HUES6 (cell line): ENCODE measurements around the gene PRKACA.

Experiments
- H3K27ac ChIP-seq: 2 replicates; pipeline ENCODE4 v1.7.0; 2013; ENCODE audit warnings: low read depth, mild to moderate bottlenecking, low read length, inconsistent platforms
- H3K27me3 ChIP-seq: 2 replicates; pipeline ENCODE4 v1.6.1; 2013; ENCODE audit warnings: low read length; ENCODE audit not compliant: control insufficient read depth, insufficient read depth
- H3K36me3 ChIP-seq: 2 replicates; pipeline ENCODE4 v1.6.1; 2013; ENCODE audit warnings: low read length; ENCODE audit not compliant: control insufficient read depth, insufficient read depth
- H3K4me1 ChIP-seq: 2 replicates; pipeline ENCODE4 v1.6.1; 2013; ENCODE audit warnings: low read length; ENCODE audit not compliant: control insufficient read depth, insufficient read depth
- H3K4me3 ChIP-seq: 2 replicates; pipeline ENCODE4 v1.5.1; 2013; ENCODE audit warnings: low read depth, low read length
- H3K9ac ChIP-seq: one replicate; pipeline ENCODE4 v1.6.1; 2013; ENCODE audit warnings: mild to moderate bottlenecking, low read length
- H3K9me3 ChIP-seq: 2 replicates; pipeline ENCODE4 v1.6.1; 2013; ENCODE audit warnings: low read depth, low read length; ENCODE audit not compliant: control insufficient read depth, insufficient read depth

The PRKACA gene

DNA sequence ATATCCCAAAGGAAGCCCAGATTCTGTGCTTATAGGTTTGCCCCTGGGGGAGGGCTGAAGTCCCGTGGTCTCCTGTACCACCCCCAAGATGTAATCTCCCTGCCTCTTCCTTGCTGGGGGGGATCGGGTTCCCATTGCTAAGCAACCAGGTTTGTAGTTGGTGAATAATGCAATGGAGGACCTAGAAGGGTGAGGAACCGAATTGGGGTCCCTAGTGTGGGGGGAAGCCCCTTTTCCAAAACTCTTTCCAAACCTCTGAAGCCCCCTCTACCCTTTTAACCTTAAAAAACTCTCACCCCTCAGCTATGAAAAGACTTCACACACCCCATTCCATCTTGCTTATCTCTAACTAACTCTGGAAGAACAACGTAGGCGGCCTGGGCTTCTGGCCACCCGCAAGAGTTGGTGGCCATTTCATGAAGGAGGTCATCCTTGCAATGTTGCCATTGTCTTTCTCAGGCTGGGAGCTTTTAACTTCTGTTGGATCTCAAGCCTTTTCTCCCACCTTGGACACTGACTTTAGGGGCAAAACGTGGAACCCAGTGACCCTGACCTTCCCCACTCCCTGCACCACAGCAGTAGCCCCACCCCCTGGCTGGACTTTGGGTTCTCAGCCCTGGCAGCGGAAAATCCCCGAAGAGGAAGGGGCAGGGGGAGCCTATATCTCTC is 56.3 kb downstream of the PRKACA start:
- no peaks in the 10 kb centered on the region for H3K36me3 ChIP-seq
- H3K27me3 ChIP-seq, result peaks cover 22% of the 10 kb centered on the region
- no peak overlapping the region for H3K27ac ChIP-seq
- no peaks in the 10 kb centered on the region for H3K9me3 ChIP-seq
- H3K4me1 ChIP-seq, result peaks cover 5% of the 10 kb centered on the region; the same call in 1 of the 2 replicates
- no peak overlapping the region for H3K9ac ChIP-seq
- no peak overlapping the region for H3K4me3 ChIP-seq

DNA sequence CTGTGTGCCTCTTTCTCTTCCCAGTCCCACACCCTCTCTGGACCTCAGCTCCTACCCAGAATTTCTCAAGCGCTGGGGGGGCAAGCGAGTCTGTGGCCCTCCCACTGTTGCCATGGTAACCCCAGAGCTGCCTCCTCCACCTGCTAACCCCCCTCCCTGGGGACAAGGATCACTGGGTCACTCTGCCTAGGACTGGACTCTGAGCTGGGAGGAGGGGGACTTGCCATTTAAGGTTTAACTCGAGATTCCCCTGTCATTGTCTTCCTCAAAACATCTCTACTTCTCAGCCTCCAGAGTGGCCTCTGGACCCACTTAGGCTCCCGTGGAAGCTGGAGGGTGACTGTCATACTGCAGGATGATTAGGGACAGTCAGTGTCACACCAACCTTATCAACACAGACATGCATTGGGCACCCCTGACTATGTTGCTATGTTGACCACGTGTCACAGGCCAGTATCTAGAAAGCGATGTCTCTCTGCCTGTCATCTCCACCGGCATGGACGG is 57.9 kb downstream of the PRKACA start:
- Histone ChIP-seq H3K27me3 (peaks cover 22% of the 10 kb centered on the region), H3K27ac (no peak overlapping the region), H3K9me3 (no peaks in the 10 kb centered on the region), H3K9ac (no peak overlapping the region), H3K4me3 (no peak overlapping the region), H3K36me3 (no peaks in the 10 kb centered on the region), H3K4me1 (peaks cover 5% of the 10 kb centered on the region; the same call in 1 of the 2 replicates)

DNA sequence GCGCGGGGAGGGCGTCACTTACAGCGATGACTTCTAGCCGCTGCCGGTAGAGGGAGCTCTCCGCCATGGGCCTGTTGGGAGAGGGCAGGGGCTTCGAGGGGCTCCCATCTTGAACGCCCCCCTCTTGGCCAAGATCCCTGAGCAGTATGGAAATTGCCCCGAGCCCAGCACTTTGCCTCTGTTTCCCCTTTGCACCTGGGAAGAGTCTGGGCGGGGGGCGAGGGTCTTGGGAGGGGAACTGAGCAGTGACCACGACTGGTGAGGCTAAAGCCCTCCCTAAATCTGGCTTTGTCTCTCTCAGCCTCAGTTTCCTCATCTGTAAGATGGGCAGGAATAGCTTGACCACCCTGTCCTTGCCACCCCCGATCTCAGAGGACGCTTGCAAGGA is 58.5 kb downstream of the PRKACA start:
- Histone ChIP-seq H3K27me3 (peaks cover 22% of the 10 kb centered on the region), H3K4me3 (no peak overlapping the region), H3K9ac (no peak overlapping the region), H3K27ac (no peak overlapping the region), H3K36me3 (no peaks in the 10 kb centered on the region), H3K4me1 (peaks cover 5% of the 10 kb centered on the region; the same call in 1 of the 2 replicates), H3K9me3 (no peaks in the 10 kb centered on the region)

DNA sequence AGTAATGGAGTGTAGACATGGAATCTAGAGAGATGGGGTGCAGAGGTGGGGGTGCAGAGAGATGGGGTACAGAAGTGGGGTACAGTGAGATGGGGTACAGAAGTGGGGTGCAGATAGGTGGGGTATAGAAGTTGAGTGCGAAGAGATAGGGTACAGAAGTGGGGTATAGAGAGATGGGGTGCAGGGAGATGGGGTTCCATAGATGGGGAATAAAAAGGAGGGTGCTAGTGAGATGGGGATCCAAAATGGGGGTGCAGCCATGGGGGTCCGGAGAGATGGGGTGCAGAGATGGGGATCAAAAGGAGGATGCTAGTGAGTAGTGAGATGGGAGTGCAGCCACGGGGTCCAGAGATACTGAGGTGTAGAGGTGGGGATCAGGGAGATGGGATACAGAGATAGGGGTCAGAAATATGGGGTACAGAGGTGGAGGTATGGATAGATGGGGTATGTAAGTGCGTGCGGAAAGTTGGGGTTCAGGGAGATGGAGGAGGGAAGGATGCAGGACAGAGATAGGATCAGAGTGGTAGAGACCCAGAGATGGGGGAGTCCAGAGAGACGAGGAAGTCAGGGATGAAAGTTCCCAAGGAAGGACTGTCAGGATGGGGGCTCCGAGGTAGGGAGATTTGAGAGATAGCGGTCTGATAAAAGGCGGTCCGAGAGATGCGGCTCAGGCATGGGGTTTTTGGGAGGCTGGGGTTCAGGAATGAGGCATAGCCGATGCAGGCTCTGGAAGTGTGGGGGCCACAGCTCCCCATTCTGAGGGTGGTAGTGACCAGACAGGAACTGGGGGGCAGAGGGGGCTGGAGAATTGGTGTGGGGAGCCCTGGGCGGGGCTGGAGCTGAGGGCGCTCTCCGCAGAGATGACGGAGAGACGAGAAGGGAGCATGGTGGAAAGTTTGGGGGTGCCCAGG is 59.1 kb downstream of the PRKACA start:
- Histone ChIP-seq H3K9me3 (no peaks in the 10 kb centered on the region), H3K9ac (no peak overlapping the region), H3K4me3 (peak overlapping the region; percentile 65), H3K27ac (no peak overlapping the region), H3K36me3 (no peaks in the 10 kb centered on the region), H3K27me3 (peaks cover 22% of the 10 kb centered on the region), H3K4me1 (peaks cover 5% of the 10 kb centered on the region; the same call in 1 of the 2 replicates)

DNA sequence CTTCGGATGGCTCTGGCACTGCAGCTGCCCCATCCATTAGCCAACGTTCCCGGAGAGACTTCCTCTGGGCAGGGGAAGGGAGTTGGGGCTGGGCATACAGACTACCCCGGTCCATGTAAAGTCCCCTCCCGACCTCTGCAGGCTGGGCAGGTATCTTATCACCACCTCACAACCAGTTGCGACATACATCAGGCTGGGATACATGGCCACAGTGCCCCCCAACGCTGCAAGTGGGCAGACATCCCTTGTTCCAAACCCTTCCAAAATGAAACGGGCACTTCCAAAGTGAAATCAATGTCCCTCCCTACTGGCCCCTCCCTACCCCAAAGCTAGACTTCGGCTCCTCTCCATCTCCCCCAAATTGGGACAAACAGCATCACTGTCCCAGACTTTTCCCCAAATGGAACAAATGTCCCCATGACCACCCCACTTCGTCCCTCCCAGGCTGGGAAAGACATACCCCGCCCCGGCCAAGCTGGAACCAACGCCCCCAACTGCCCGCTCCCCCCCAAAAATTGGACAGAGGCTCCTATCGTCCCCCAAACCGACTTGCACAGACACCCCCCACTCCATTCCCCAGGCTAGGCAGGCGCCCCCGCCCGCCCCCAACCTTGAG is 60.7 kb downstream of the PRKACA start:
- Histone ChIP-seq H3K9me3 (no peaks in the 10 kb centered on the region), H3K4me3 (peak overlapping the region; percentile 61), H3K27ac (no peak overlapping the region), H3K27me3 (peaks cover 22% of the 10 kb centered on the region), H3K9ac (no peak overlapping the region), H3K4me1 (peaks cover 5% of the 10 kb centered on the region; the same call in 1 of the 2 replicates), H3K36me3 (peaks cover 6% of the 10 kb centered on the region; the same call in 1 of the 2 replicates)

DNA sequence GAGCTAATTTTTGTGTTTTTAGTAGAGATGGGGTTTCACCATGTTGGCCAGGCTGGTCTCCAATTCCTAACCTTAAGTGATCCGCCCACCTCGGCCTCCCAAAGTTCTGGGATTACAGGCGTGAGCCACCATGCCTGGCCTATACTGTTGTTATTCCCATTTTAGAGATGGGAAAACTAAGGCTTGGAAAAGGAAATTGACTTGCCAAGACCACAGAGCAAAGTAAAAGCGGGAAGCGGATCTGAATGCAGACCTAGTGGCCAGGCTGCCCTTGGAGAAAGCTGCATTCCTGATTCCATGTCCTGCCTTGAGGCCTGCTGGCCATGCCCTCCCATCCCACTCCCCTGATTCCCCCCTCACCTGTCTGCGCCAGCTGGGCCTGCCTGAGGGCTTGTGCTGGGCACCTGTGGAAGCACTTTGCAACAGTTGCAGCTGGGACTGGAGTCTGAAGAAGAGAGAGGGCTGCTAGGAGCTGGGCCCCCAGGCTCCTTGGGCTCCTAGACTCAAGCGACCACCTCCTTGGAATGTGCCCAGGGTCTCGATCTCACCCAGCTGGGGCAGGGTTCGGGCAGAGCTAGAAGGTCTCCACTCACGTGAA is 61.4 kb downstream of the PRKACA start:
- H3K27ac ChIP-seq, result no peak overlapping the region
- H3K4me1 ChIP-seq, result peaks cover 5% of the 10 kb centered on the region; the same call in 1 of the 2 replicates
- H3K9ac ChIP-seq, result no peak overlapping the region
- H3K36me3 ChIP-seq, result peaks cover 6% of the 10 kb centered on the region; the same call in 1 of the 2 replicates
- H3K27me3 ChIP-seq, result peaks cover 22% of the 10 kb centered on the region
- no peaks in the 10 kb centered on the region for H3K9me3 ChIP-seq
- no peak overlapping the region for H3K4me3 ChIP-seq

DNA sequence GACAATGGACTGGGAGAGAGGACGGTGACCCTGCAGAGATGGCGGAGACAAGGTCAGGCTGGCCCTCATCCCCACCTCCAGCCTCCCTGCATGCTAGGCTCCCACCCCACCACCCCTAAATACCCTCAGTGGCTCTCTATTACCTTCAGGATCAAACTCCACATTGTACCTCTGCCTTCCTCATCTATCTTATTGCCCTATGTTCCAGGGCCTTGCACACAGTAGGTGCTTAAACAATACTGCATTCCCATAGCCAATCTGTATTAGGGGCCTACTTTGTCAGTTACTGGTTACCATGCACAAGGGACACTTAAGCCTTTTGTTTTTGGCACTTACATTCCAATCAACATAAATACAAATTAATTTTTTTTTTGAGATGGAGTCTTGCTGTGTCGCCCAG is 62.2 kb downstream of the PRKACA start:
- no peak overlapping the region for H3K4me3 ChIP-seq
- peaks cover 9% of the 10 kb centered on the region for H3K36me3 ChIP-seq
- peaks cover 5% of the 10 kb centered on the region; the same call in 1 of the 2 replicates for H3K4me1 ChIP-seq
- peaks cover 22% of the 10 kb centered on the region for H3K27me3 ChIP-seq
- no peak overlapping the region for H3K9ac ChIP-seq
- H3K9me3 ChIP-seq, result no peaks in the 10 kb centered on the region
- H3K27ac ChIP-seq, result no peak overlapping the region

DNA sequence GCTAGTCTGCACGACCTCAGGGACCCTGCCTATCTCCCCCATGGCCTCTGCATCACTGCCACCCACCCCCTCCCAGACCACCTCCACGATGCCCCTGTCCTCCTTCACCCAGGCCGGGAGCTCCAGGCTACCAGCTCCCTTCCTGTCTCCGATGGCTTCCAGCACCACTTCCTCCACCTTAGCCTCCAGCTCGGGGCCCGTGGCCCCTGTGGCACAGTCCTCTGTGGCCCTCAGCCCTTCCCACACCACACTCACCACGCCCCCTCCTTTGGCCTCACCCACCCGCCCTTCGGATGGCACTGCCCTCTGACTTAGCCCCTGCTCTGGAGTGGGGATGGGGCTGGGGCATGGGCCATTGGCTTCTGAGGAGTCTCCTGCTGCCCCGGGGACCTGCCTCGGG is 62.8 kb downstream of the PRKACA start:
- no peak overlapping the region for H3K27ac ChIP-seq
- H3K9ac ChIP-seq, result no peak overlapping the region
- H3K4me1 ChIP-seq, result peaks cover 5% of the 10 kb centered on the region; the same call in 1 of the 2 replicates
- peaks cover 10% of the 10 kb centered on the region for H3K36me3 ChIP-seq
- peaks cover 18% of the 10 kb centered on the region for H3K27me3 ChIP-seq
- H3K4me3 ChIP-seq, result no peak overlapping the region
- H3K9me3 ChIP-seq, result no peaks in the 10 kb centered on the region

DNA sequence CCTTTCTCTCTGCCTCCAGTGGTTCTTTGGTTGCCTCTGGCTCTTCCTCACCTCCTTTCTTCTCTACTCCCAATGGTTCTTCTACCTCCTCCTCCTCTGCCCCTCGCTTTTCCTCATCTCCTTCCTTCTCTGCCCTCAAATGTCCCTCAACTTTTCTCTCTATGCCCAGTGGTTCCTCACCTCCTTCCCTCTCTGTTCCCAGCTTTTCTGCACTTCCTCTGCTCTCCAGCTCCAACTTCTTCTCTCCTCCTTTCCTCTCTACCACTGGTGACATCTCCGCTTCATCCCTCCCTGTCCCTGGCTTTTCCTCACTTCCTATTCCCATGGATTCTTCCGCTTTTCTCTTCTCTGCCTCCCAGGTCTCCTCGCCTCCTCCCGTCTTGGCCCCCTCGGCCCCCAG is 63.5 kb downstream of the PRKACA start:
- Histone ChIP-seq H3K36me3 (peaks cover 10% of the 10 kb centered on the region), H3K9me3 (no peaks in the 10 kb centered on the region), H3K27ac (no peak overlapping the region), H3K9ac (no peak overlapping the region), H3K4me3 (no peak overlapping the region), H3K27me3 (peaks cover 12% of the 10 kb centered on the region), H3K4me1 (peaks cover 5% of the 10 kb centered on the region; the same call in 1 of the 2 replicates)

DNA sequence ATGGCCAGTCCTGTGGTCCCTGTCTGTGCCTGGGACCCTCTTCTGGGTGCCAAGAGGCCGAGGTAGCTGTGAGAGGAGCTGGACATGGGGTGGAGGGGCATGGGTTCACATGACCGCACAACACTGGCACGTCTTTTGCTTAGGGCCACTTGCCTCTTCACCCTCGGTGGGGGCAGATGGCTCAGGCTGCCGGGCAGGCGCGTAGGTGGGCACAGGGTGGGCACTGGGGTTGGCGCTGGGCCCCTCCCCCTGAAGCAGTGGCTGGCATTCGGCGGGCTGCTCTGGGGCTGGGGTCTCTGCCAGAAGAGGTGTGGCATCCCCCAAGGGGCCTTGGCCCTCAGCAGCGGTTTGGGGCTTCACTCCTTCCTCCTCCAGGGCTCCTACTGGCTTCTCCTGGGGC is 64.1 kb downstream of the PRKACA start:
- H3K9me3 ChIP-seq, result no peaks in the 10 kb centered on the region
- no peak overlapping the region for H3K4me3 ChIP-seq
- H3K36me3 ChIP-seq, result peaks cover 10% of the 10 kb centered on the region
- peaks cover 5% of the 10 kb centered on the region; the same call in 1 of the 2 replicates for H3K4me1 ChIP-seq
- peaks cover 7% of the 10 kb centered on the region for H3K27me3 ChIP-seq
- H3K9ac ChIP-seq, result no peak overlapping the region
- H3K27ac ChIP-seq, result no peak overlapping the region
